ENCODE data around the gene PPP4R4.

DNA sequence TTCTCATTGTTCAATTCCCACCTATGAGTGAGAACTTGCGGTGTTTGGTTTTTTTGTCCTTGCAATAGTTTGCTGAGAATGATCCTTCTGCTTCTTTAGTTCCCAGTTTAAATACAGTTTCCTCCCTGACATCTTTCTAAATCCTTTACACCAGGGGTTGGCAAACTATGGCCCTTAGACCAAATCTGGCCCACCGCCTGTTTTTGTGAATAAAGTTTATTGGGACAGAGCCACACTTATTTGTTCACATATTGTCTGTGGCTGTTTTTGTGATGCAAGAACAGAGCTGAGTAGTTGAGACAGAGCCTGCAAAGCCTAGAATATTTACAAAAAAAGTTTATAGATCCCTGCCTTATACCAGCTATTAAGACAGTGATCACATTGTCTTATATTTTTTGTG is 65.3 kb downstream of the PPP4R4 start:
- TF ChIP-seq, protein P1, sequence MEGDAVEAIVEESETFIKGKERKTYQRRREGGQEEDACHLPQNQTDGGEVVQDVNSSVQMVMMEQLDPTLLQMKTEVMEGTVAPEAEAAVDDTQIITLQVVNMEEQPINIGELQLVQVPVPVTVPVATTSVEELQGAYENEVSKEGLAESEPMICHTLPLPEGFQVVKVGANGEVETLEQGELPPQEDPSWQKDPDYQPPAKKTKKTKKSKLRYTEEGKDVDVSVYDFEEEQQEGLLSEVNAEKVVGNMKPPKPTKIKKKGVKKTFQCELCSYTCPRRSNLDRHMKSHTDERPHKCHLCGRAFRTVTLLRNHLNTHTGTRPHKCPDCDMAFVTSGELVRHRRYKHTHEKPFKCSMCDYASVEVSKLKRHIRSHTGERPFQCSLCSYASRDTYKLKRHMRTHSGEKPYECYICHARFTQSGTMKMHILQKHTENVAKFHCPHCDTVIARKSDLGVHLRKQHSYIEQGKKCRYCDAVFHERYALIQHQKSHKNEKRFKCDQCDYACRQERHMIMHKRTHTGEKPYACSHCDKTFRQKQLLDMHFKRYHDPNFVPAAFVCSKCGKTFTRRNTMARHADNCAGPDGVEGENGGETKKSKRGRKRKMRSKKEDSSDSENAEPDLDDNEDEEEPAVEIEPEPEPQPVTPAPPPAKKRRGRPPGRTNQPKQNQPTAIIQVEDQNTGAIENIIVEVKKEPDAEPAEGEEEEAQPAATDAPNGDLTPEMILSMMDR (IDR thresholded peaks at IDR 0.05), result no peak
- no peak for TF ChIP-seq POLR2A (IDR thresholded peaks at IDR 0.05)

All from testis (tissue), 2 donors.